Superior temporal gyrus (tissue), 1 donor: Measurements from ENCODE around the gene CRK.
"Not testable (repeated sequence)": the region's sequence is repeated elsewhere in the genome, so short reads cannot be mapped to it uniquely, and the experiment has no call there.

Experiments
- DNase-seq: peaks from one replicate; pipeline ENCODE4 v3.0.0-alpha.2; 2016; ENCODE audit errors: extremely low spot score

CRK gene

GRCh38 chr17:1423456-1424135 is 32.4 kb downstream of the CRK start:
- no peak for DNase-seq

- DNase-seq = peak; percentile 40
Observed at GRCh38 chr17:1422885-1423284, 33.1 kb downstream of the CRK start.

DNA sequence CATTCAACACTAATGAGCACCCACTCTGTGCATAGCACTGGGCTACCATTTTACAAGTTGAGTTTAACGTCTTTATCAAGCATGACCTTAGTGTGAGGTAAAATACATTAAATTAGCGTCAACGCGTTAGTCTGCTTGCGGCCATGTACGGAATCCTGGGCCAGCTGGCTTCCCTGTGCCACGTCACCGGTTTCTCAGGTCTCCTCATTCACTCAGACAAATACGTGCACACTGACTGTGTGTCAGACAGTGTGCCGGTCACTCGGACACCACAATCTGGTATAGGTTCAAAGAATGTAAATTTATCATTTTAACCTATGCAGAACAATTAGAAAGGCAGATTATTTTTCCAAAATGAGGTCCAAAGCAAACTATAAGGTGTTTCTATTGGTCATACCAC is 34.6 kb downstream of the CRK start:
- DNase-seq = no peak

- DNase-seq = no peak
Observed at GRCh38 chr17:1420981-1421380, 35.1 kb downstream of the CRK start.

- DNase-seq = no peak
Observed at GRCh38 chr17:1420163-1420562, 35.9 kb downstream of the CRK start.

DNA sequence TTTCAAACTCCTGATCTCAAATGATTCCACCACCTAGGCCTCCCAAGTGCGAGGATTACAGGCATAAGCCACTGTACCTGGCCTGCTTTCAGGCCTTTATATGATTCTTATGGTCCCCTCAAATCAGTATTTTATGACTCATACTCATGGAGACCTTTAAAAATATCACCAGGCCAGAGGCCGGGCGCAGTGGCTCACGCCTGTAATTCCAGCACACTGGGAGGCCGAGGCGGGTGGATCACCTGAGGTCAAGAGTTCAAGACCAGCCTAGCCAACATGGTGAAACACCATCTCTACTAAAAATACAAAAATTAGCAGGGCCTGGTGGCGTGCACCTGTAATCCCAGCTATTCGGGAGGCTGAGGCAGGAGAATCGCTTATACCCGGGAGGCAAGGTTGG is 37.6 kb downstream of the CRK start:
- not testable (repeated sequence) for DNase-seq

DNA sequence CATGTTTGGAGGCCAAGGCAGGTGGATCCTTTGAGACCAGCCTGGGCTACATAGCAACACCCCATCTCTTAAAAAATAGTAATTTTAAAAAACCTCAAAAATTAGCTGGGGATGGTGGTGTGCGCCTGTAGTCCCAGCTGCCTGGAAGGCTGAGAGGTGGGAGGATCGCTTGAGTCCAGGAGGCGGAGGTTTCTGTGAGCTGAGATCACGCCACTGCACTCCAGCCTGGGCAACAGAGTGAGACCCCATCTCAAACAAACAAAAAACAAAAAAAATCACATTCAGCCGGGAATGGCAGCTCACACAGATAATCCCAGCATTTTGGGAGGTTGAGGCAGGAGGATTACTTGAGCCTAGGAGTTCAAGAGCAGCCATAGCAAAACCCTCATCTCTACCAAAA is 39.6 kb downstream of the CRK start:
- DNase-seq = no peak

DNA sequence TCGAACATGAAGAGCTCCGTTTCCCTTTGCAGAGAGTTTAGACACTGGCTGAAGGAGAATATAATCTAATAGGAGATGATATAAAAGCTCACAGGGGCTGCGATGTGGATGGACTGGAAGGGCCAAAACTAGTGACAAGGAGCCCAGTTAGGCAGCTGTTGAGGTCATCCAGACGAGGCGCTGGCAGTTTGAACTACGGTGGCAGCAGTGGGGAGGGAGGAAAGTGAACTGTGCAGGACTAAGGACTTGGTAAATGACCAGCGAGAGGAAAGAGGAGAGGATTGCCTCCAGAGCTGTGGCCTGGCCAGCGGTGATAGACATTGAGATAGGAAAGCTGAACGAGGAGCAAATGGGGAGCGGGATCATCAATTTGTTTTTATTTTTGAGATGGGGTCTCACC is 41.4 kb downstream of the CRK start:
- DNase-seq = no peak

DNA sequence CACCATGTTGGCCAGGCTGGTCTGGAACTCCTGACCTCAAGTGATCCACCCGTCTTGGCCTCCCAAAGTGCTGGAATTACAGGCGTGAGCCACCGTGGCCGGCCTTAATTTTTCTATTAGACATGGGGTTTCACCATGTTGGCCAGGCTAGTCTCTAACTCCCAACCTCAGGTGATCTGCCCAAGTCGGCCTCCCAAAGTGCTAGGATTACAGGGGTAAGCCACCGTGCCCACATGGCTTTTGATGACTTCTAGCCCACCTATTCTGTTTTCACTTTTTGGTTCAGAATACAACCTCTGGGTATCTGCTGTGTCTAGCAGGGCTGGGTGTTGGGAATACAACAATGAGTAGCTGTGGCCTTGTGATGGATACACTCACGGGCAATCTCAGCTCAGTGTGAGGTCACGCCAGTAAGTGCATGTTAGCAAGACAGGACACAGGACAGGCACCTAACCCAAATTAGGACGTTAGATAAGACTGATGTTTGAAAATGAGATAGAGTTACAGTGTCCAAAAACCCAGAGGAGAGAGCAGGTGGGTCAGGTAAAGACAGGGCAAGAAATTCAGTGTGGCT is 41.9 kb downstream of the CRK start:
- DNase-seq = no peak

DNA sequence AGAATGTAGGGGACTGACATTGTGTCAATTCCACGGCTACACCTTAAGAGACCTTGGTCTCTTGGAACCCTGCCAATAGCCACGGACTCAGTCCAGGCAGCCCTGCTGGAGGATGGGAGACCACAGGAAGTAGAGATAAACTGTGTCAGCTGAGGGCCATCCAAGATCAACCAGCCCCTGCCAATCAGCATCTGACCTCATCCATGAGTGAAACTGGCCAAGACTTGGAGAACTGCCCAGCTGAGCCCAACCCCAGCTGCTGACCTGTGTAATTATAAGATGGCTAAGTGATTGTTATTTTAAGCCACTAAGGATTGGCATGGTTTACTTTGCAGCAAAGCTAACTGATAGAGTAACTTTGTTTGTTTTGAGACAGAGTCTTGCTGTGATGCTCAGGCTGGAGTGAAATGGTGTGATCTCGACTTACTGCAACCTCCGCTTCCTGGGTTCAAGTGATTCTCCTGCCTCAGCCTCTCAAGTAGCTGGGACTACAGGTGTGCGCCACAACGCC is 42.7 kb downstream of the CRK start:
- DNase-seq = no peak

DNA sequence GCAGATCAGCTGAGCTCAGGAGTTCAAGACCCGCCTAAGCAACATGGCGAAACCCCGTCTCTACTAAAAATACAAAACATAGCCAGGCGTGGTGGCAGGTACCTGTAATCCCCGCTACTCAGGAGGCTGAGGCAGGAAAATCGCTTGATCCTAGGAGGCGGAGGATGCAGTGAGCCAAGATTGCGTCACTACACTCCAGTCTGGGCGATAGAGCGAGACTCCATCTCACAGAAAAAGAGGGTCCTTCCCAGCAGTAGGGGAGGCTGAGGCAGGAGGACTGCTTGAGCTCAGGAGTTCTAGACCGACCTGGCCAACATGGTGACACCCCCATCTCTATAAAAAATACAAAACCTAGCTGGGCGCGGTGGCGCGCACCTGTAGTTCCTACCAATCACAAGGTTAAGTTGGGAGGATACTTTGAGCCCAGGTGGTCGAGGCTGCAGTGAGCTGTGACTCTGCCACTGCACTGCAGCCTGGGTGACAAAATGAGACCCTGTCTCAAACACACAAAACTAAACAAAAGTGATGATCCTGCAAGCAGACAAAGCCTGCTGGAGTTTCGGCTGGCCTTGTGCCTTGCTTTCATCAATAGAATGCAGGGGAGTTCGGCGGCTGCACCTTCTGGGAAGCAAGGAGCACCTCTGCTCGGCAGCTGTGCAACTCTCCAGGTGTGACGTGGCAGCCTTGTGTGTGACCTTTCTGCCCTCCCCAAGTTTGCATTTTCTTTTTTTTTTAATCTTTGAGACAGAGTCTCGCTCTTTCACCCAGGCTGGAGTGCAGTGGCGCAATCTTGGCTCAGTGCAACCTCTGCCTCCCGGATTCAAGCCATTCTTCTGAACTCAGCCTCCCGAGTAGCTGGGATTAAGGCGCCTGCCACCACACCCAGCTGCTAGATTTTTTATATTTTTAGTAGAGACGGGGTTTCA is 43.6 kb downstream of the CRK start:
- DNase-seq = no peak

DNA sequence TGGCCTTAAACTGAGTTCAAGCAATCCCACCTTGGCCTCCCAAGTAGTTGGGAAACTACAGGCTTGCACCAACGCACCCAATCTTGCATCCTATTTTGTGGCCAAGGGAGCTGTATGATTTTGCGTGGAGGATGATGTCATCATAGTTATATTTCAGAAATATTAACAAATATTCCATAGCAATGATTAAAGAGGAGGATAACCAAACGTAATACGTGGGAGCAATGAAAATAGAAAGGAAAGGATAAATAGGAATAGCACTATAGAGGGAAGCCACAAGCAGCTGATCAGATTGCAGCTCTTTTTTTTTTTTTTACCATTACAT is 53.8 kb downstream of the CRK start:
- DNase-seq = no peak

DNA sequence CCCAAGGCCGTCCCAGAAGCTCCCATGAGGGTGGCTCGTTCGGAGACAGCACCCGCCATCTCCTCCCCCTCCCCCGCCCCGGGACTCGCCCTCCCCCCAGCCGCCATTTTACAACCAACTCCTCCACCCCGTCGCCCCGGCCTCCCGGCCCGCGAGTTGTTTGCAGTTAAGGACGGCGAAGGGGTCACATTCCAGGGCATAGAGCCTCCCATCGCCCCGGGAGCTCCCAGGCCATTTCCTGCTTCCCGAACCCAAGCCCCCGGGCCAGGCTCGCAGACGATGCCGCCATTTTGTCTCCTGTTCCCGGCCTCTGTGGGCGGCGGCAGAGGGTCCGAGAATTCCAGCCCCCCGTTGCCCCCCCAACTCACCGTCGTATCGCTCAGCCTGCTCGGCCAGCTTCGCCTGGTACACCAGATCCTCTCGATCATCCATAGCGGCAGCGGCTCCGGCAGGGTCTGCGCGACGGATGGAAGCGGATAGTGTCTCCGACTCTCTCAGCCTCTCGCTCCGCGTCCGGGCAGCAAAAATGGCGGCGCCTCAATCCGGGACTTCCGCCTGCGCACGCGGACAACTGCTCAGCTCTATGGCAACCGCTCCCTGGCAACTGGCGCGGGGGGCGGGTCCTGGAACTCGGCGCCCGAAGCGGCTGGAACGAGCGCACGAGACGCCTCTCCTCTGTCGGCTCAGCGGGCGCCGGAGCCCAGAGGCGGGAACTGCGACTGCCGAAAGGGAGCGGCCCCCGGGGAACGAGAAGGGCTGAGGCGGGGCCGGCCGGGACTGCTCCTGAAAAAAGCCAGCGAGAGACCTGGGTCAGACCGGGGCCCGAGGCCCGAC is 56.1 kb downstream of the CRK start, which contains the start of gene YWHAE:
Gene YWHAE (minus strand): TSS at position 544 of the 834 bp plus-strand sequence. CDS start 112 bp downstream, at position 432.
- DNase-seq = peak; percentile 97

DNA sequence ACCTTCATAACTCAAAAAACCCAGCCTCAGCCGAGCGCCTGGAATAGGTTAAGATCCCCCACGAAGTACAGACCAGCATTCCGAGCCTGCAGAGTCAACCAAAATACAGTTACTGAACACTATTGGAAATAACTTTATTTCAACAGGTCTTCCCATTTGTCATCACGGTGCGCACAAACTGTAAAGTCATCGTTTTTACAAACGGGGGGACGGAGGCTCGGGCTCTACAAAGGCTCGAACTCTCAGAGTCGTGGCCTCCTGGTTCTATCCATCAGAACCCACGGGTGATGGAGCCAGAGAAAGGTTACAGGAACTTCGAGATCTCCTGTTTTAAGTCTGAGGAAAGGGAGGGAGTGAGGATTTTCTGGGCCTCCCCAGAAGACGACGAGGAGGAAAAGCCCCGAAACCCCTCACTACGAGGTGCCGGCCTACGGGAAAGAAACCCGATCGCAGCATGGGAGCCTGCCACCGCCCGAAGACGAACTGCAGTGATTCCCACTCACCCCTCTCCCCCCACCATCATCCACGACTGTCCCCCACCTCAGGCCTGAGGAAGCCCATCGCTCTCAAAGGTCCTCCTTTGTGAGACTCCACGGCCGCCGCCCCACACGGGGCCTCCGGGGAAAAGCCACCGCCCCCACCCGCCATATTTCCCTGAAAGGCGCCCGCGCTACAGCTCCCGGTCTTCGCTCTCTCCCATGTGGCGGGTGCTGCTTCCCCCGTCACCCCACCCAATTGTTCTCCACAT is 56.9 kb downstream of the CRK start:
- DNase-seq = peak; percentile 49

DNA sequence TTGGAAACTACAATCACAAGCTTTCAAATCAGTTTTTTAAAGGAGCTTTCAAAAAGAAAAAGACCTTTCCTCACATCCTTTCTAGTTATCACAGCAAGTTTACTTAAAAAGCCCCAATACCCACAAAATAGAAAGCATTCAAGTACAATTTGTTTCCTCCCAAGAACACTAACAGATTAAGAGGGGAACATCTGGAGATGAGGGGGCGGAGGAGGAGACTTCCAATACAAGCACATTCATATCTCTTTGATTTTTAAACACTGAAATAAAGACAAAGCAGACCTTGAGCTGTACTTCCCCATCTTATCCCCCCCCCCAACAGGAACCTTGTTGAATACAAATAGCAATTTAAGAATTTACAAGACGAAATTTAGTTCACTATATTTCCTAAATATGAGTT is 58.0 kb downstream of the CRK start:
- no peak for DNase-seq

DNA sequence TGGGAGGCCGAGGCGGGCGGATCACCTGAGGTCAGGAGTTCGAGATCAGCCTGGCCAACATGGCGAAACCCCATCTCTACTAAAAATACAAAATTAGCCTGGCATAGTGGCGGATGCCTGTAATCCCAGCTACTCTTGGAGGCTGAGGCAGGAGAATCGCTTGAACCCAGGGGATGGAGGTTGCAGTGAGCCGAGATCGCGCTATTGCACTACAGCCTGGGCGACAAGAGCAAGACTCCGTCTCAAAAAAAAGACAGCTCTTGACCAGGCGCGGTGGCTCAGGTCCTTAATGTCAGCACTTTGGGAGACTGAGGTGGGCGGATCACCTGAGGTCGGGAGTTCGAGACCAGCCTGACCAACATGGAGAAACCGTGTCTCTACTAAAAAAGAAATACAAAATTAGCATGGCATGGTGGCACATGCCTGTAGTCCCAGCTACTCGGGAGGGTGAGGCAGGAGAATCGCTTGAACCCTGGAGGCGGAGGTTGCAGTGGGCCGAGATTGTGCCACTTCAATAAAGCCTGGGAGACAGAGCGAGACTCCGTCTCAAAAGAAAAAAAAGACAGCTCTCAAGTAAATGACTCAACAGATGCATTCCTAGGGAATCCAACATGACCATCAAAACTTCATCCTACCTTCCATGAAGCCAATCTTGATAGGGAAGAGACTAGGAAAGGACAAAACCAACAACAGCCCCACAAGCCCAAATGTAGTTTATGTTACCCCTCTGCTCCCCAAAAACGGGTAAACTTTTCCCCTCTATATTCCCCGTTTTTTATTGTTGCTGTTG is 60.0 kb downstream of the CRK start:
- DNase-seq = not testable (repeated sequence)

GRCh38 chr17:1391577-1391976 is 64.5 kb downstream of the CRK start:
- no peak for DNase-seq

DNA sequence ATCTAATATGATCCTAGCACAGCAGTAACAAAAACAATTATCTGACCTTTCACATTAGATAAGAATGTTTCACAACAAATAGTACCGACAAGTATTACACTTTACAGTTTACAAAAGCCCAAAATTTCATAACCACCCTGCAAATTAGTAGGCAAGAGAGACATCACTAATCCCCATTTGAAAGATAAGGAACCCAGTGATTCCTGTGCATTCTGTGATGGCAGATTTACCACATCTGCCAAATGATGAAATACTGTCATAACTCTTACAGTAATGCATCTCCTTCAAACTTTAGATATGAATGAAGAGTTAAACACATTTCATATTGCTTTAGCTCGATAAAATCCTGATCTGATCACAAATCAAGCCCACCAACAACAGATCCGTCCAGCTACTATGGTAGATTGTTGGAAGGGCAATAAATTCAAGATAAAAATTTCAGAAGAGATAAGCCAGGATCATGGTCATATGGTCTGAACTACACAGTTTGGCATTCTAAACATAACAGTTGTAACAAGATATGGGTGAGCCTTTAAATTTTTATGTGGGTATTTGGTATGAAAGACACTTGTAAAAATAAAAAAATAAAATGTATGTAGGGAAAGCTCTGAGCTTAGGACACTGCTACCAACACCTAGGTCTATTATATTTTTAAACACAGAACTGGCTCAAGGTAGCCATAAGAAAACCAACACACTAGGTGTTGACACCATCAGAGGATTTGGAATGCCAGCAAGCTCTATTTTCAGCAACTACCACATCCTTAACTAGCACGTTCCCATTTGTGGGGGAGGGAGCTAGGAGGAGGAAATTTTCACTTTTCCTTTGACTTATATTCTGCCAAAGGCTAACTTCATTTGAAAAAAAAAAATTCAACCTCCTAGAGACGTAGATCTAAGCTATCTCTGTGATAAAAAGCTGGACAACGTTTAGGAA is 65.3 kb downstream of the CRK start:
- no peak for DNase-seq
